Keratinocyte (primary cell): ENCODE results near the gene MUC6. TPM values are rescaled to one million over a fixed set of nuclear protein-coding genes. Genes with fewer than 3 reads are reported as not detected.

Experiments used
- DNase-seq: peaks from one replicate; pipeline ENCODE4 v3.0.0-alpha.2; 2011; ENCODE audit warnings: low read depth, missing footprints, low spot score
- FAIRE-seq: peaks from 2 replicates; lab custom pipeline; 2011; peaks lifted over from hg19 to GRCh38; lab: Jason Lieb, UNC
- H2AFZ ChIP-seq: 2 replicates; pipeline ENCODE4 v1.6.0; 2012; ENCODE audit warnings: low read length, control low read depth, inconsistent platforms; ENCODE audit not compliant: control insufficient read depth
- H3K27ac ChIP-seq: 2 replicates; pipeline ENCODE4 v1.5.1; 2011; ENCODE audit warnings: low read length; ENCODE audit not compliant: control insufficient read depth, insufficient read depth
- H3K27me3 ChIP-seq: 3 replicates; pipeline ENCODE4 v1.6.0; 2011; ENCODE audit warnings: low read length; ENCODE audit not compliant: control insufficient read depth, insufficient read depth; ENCODE audit errors: extremely low read depth
- H3K36me3 ChIP-seq, 2 experiments: 2 replicates in 1 of 2; 3 replicates in 1 of 2; pipeline ENCODE4 v1.5.1; 2011; ENCODE audit warnings: low read length in 2 of 2, mild to moderate bottlenecking in 1 of 2; ENCODE audit not compliant: control insufficient read depth in 2 of 2, insufficient read depth in 2 of 2; ENCODE audit errors: extremely low read depth in 1 of 2
- H3K4me1 ChIP-seq: 3 replicates; pipeline ENCODE4 v1.5.1; 2011; ENCODE audit warnings: low read length; ENCODE audit not compliant: control insufficient read depth, insufficient read depth; ENCODE audit errors: extremely low read depth
- H3K4me2 ChIP-seq: 3 replicates; pipeline ENCODE4 v1.6.0; 2011; ENCODE audit warnings: low read depth, low read length; ENCODE audit not compliant: control insufficient read depth, insufficient read depth; ENCODE audit errors: extremely low read depth
- H3K4me3 ChIP-seq, 3 experiments: fragments of 200-600 bp in 1 of 3; sonication (generic) in 1 of 3; 2 replicates in 2 of 3; 3 replicates in 1 of 3; pipeline ENCODE4 v1.5.1; 2011 to 2016; ENCODE audit warnings: low read length in 3 of 3, mild to moderate bottlenecking in 3 of 3, control low read depth in 2 of 3, inconsistent platforms in 1 of 3, low read depth in 1 of 3, mixed read lengths in 1 of 3, mixed run types in 1 of 3, moderate library complexity in 1 of 3; ENCODE audit not compliant: control insufficient read depth in 2 of 3, insufficient read depth in 2 of 3; ENCODE audit errors: extremely low read depth in 1 of 3
- H3K79me2 ChIP-seq: 2 replicates; pipeline ENCODE4 v1.6.0; 2012; ENCODE audit warnings: low read length; ENCODE audit not compliant: control insufficient read depth, insufficient read depth
- H3K9ac ChIP-seq: 3 replicates; pipeline ENCODE4 v1.6.0; 2011; ENCODE audit warnings: low read length; ENCODE audit not compliant: control insufficient read depth, insufficient read depth; ENCODE audit errors: extremely low read depth
- H3K9me1 ChIP-seq: 3 replicates; pipeline ENCODE4 v1.6.0; 2011; ENCODE audit warnings: low read length; ENCODE audit not compliant: control insufficient read depth, insufficient read depth; ENCODE audit errors: extremely low read depth
- H3K9me3 ChIP-seq: 2 replicates; pipeline ENCODE4 v1.5.1; 2012; ENCODE audit warnings: low read depth, low read length; ENCODE audit not compliant: control insufficient read depth
- H4K20me1 ChIP-seq: 3 replicates; pipeline ENCODE4 v1.6.0; 2011; ENCODE audit warnings: low read length; ENCODE audit not compliant: control insufficient read depth, insufficient read depth; ENCODE audit errors: extremely low read depth
- CTCF ChIP-seq, 3 experiments: IDR thresholded peaks in 1 of 3; conservative IDR thresholded peaks in 1 of 3; optimal IDR thresholded peaks in 1 of 3; 2 replicates in 2 of 3; 3 replicates in 1 of 3; pipeline versions ENCODE3 to v1.5.1; 2011; ENCODE audit warnings: low read length in 3 of 3, mild to moderate bottlenecking in 3 of 3, moderate library complexity in 2 of 3, control low read depth in 1 of 3, inconsistent platforms in 1 of 3; ENCODE audit not compliant: insufficient read depth in 2 of 3; ENCODE audit errors: extremely low read depth in 1 of 3
- EZH2 ChIP-seq: IDR thresholded peaks from one replicate; pipeline ENCODE4 v1.6.1; 2012; ENCODE audit warnings: inconsistent platforms, mild to moderate bottlenecking, low read length, moderate library complexity
- dilution Hi-C: fragments of 300-500 bp; cut with MboI; formaldehyde crosslinking; loops from one replicate; pipeline ENCODE4 v1.7.0; 2020; ENCODE audit warnings: low sequenced_read_pairs; ENCODE audit not compliant: extremely low pct_ligation_motif_present
- polyA plus RNA-seq, 5 experiments: library from polyadenylated mRNA; depleted of rRNA in 3 of 5; stranded (reverse) in 3 of 5; stranded (forward) in 1 of 5; unstranded in 1 of 5; fragments of >200 nt; gene quantifications; 1 replicate in 1 of 5; 2 replicates in 3 of 5; 3 replicates in 1 of 5; pipeline versions ENCODE4 v1.2.1 to v1.2.3, GENCODE V29; 2011 to 2012; ENCODE audit warnings: missing spikeins in 2 of 5, low read depth in 1 of 5, low replicate concordance in 1 of 5

The MUC6 gene
- polyA plus RNA-seq, 1 donor (not counting 4 experiments of a cell fraction or from before 2014, with no cell fraction given), result not detected

- H3K9me3 ChIP-seq, result no peaks in the 10 kb centered on the region
- peaks cover 12 to 39% of the 10 kb centered on the region in 2 experiments for H3K36me3 ChIP-seq
- peaks cover 2% of the 10 kb centered on the region for H4K20me1 ChIP-seq
- DNase-seq, result no peak
- no peak for FAIRE-seq
- no peak overlapping the region for H2AFZ ChIP-seq
- H3K9me1 ChIP-seq, result no peaks in the 10 kb centered on the region
- H3K9ac ChIP-seq, result no peak overlapping the region
- H3K4me3 ChIP-seq, result no peak overlapping the region
- peaks cover 6% of the 10 kb centered on the region for H3K79me2 ChIP-seq
- H3K27ac ChIP-seq, result no peak overlapping the region
- no peaks in the 10 kb centered on the region for H3K27me3 ChIP-seq
- H3K4me2 ChIP-seq, result no peak overlapping the region
- TF ChIP-seq EZH2 (no peak), CTCF (optimal IDR thresholded peaks at IDR 0.05 in 1 of 3, IDR thresholded peaks at IDR 0.05 in 1 of 3, conservative IDR thresholded peaks at IDR 0.05 in 1 of 3; ENCODE audit: extremely low read depth in 1 of 3, insufficient read depth in 2 of 3, low read length in 3 of 3) (no peak)
- dilution Hi-C loops, result no loop called here
- H3K4me1 ChIP-seq, result no peaks in the 10 kb centered on the region
Observed at GRCh38 chr11:1000357-1001278, 35.9 kb downstream of the MUC6 start.

GRCh38 chr11:999009-999408 lies 37.5 kb downstream of the MUC6 start:
- FAIRE-seq (no peak), DNase-seq (no peak)
- TF ChIP-seq CTCF (optimal IDR thresholded peaks at IDR 0.05 in 1 of 3, IDR thresholded peaks at IDR 0.05 in 1 of 3, conservative IDR thresholded peaks at IDR 0.05 in 1 of 3; ENCODE audit: extremely low read depth in 1 of 3, insufficient read depth in 2 of 3, low read length in 3 of 3) (no peak), EZH2 (no peak)
- H3K27ac ChIP-seq, result no peak overlapping the region
- dilution Hi-C loops, result no loop called here
- no peak overlapping the region for H2AFZ ChIP-seq
- peaks cover 2% of the 10 kb centered on the region for H4K20me1 ChIP-seq
- H3K79me2 ChIP-seq, result peaks cover 6% of the 10 kb centered on the region
- peaks cover 12 to 37% of the 10 kb centered on the region in 2 experiments for H3K36me3 ChIP-seq
- no peaks in the 10 kb centered on the region for H3K9me1 ChIP-seq
- H3K4me2 ChIP-seq, result no peak overlapping the region
- H3K9me3 ChIP-seq, result no peaks in the 10 kb centered on the region
- H3K4me3 ChIP-seq, result no peak overlapping the region
- no peaks in the 10 kb centered on the region for H3K27me3 ChIP-seq
- no peak overlapping the region for H3K9ac ChIP-seq
- H3K4me1 ChIP-seq, result no peaks in the 10 kb centered on the region
